Astrocyte (in vitro differentiated cells and primary cell): ENCODE measurements around the gene GPRC5B.

Experiments
- CTCF ChIP-seq: IDR thresholded peaks from 2 replicates; pipeline ENCODE4 v1.5.1; 2011; ENCODE audit warnings: low read depth, mild to moderate bottlenecking, inconsistent platforms, low read length, moderate library complexity; ENCODE audit not compliant: insufficient read depth
- EZH2 ChIP-seq: IDR thresholded peaks from 2 replicates; pipeline ENCODE4 v1.6.1; 2012; ENCODE audit warnings: mild to moderate bottlenecking, low read length, inconsistent platforms; ENCODE audit not compliant: insufficient read depth

- TF ChIP-seq CTCF (no peak), EZH2 (no peak)
These were observed 5.3 kb downstream of the GPRC5B start for GRCh38 chr16:19879241-19879792.
